RWPE1 (cell line): ENCODE results near the gene SORCS1.

Source experiments
- CTCF ChIA-PET: fragments of 350-600 bp; sonication (Branson Sonifier 250); formaldehyde crosslinking; extraction: SDS; loops from one replicate; lab custom pipeline; 2021; lab: Yijun Ruan, JAX
- POLR2A ChIA-PET: fragments of 400-600 bp; formaldehyde crosslinking; extraction: SDS; loops from one replicate; lab custom pipeline; 2020; ENCODE audit warnings: antibody characterized with exemption; ENCODE audit not compliant: low non-redundant PET; lab: Yijun Ruan, JAX
- DNase-seq: peaks from one replicate; pipeline ENCODE4 v3.0.0; 2012; ENCODE audit warnings: low spot score
- H3K27ac ChIP-seq: fragments of 450-650 bp; 2 replicates; pipeline ENCODE4 v1.5.1; 2017
- TF ChIP-seq, protein P1 (sequence below): fragments of 450-650 bp; conservative IDR thresholded peaks from 2 replicates; pipeline ENCODE4 v1.5.1; 2017; ENCODE audit warnings: low read depth, mild to moderate bottlenecking

SORCS1 gene

DNA sequence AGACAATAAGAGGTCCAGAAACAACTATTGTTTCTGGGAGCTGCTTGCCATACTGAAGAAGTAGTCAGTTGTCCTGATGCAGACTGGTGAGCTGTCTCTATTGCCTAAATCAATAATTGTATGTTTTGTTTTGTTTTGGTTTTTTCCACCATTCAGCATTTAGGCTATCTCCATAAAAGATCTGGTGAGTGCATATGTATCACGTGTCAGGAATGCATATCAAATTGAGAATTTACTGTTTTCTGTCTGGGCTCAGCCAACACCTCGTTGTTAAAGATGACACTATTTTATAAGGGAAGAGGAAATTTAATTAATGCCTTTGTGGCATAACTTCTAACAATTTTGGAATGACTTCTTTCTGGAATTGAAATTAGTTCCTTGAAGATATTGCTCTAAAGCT is 66.2 kb downstream of the SORCS1 start:
- no peak for DNase-seq
- TF ChIP-seq, protein P1, sequence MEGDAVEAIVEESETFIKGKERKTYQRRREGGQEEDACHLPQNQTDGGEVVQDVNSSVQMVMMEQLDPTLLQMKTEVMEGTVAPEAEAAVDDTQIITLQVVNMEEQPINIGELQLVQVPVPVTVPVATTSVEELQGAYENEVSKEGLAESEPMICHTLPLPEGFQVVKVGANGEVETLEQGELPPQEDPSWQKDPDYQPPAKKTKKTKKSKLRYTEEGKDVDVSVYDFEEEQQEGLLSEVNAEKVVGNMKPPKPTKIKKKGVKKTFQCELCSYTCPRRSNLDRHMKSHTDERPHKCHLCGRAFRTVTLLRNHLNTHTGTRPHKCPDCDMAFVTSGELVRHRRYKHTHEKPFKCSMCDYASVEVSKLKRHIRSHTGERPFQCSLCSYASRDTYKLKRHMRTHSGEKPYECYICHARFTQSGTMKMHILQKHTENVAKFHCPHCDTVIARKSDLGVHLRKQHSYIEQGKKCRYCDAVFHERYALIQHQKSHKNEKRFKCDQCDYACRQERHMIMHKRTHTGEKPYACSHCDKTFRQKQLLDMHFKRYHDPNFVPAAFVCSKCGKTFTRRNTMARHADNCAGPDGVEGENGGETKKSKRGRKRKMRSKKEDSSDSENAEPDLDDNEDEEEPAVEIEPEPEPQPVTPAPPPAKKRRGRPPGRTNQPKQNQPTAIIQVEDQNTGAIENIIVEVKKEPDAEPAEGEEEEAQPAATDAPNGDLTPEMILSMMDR: no peak
- ChIA-PET POLR2A (no interaction called here), CTCF (no interaction called here)
- H3K27ac ChIP-seq: no peak overlapping the region

DNA sequence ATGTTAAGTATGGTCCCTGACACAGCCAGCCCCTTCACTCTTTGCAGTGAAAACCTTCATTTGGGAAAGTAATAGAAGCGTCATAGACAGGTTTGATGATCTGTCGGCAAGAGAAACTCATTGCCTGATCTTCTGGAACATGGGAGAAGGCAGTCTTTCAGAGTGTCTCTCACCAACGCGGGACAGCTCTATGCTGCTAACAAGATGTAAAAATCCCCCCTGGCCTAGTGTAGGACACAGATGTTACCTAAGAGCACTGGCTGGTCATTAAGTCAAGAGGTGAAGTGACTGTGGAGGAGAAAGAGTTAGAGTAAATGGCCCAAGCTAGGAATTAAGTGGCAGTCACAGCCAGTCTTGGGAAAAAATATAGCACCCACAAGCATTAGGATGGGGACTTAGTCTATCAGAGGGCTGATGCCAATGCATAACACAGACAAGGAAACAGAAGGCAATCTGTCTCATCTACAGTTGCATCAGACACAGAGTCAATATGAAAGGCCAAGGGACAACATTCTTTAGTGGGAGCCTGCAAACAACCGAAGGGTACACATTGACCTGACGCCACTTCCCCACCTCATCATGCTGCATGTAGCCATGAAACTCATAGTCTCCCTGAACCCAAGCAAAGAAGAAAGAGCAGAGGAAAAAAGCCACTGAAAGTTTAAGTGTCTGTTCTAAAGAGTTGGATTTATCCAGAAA is 69.5 kb downstream of the SORCS1 start:
- ChIA-PET POLR2A (no interaction called here), CTCF (interaction anchor here (0.5 kb wide), 1 partner anchor 14 kb away, joined by 3 read pairs; no protein-coding TSS in a partner anchor)
- TF ChIP-seq, protein P1: no peak
- no peak overlapping the region for H3K27ac ChIP-seq
- DNase-seq: no peak

- TF ChIP-seq, protein P1: no peak
- no peak overlapping the region for H3K27ac ChIP-seq
- no peak for DNase-seq
- POLR2A ChIA-PET: no interaction called here
- CTCF ChIA-PET: no interaction called here
These were observed 72.2 kb downstream of the SORCS1 start for GRCh38 chr10:107092321-107092720.

DNA sequence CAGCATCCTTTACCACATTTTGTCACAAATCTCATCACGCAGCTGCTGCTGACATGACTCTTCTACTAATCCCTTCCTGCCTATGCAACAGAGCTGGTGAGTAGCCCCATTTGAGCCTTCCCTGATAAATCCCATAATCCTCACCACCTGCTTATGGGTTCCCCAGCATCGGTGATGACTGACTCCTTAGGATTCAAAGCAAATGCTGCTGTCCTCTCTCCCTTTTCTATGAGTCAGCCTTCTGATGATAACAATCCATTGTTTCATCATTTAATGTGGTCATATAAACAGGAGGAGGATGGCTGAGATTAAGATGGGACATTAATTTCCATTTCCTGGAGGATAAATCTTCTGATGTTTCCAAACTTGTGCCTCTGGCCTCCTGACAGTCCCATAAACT is 73.4 kb downstream of the SORCS1 start:
- ChIA-PET CTCF (no interaction called here), POLR2A (no interaction called here)
- DNase-seq: no peak
- H3K27ac ChIP-seq: no peak overlapping the region
- TF ChIP-seq, protein P1: no peak

DNA sequence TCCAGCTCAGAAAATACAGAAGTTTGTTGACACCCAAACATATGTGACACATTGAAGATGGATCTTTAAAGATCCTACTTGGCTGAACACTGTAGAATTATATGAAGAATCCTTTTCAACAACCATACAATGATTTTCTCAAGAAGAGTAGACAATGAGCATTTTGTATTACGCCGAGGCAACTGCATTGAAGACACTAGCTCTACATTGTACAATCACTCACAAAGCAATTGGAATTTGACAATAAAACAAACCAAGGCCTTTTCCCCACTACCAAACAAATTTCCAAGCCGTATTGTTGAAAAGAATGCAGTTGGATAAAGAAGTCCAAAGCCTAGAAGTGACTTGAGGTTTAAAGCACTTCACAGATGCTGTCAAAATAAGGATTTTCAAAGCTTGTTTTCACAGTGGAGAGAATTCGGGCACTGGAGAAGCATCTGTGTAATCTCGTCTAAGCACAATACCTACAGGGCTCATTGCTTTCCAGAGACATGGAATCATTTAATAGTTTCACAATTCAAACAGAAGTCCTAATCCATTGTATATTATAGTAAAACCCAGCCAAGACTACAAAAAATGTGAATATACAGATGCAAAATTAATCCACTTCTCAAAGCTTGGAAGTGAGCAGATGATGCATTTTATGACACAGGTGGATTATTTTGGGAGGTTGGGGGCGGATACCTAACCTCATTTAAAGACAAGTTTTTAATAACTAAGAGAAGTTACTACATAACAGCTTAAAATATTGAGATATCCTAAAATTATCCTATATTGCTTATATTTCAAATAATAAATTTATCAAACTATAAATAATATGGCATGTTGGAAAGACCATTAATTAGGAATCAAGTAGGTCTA is 78.6 kb downstream of the SORCS1 start:
- TF ChIP-seq, protein P1: no peak
- CTCF ChIA-PET: no interaction called here
- POLR2A ChIA-PET: no interaction called here
- H3K27ac ChIP-seq: no peak overlapping the region
- DNase-seq: no peak

- POLR2A ChIA-PET: no interaction called here
- CTCF ChIA-PET: no interaction called here
- TF ChIP-seq, protein P1: no peak
- H3K27ac ChIP-seq: no peak overlapping the region
- DNase-seq: no peak
These were observed 81.0 kb downstream of the SORCS1 start for GRCh38 chr10:107083388-107084009.
